ENCODE data around the gene PRX.
A peak's percentile ranks its signal among the peaks of the same experiment; 100 is the strongest.

Gene PRX

DNA sequence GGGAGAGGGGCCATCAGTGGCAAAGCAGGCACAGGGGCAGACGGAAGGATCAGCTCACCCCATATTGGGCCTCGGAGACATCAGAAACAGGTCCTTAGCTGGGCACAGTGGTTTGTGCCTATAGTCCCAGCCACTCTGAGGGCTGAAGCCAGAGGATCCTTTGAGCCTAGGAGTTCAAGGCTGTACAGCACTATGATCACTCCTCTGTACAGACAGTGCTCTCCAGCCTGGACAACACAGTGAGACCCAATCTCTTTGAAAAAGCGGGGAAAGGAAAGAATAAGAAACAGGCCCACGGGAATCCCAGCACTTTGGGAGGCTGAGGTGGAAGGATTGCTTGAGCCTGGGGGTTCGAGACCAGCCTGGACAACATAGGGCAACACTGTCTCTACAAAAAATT lies 6.6 kb upstream of the PRX start:
- no peak for DNase-seq (ENCODE audit: low read depth in 2 of 2)
- no peak overlapping the region for H3K4me3 ChIP-seq (replicated peaks in 1 of 2; ENCODE audit: low read depth in 2 of 2, low read length in 2 of 2)

DNA sequence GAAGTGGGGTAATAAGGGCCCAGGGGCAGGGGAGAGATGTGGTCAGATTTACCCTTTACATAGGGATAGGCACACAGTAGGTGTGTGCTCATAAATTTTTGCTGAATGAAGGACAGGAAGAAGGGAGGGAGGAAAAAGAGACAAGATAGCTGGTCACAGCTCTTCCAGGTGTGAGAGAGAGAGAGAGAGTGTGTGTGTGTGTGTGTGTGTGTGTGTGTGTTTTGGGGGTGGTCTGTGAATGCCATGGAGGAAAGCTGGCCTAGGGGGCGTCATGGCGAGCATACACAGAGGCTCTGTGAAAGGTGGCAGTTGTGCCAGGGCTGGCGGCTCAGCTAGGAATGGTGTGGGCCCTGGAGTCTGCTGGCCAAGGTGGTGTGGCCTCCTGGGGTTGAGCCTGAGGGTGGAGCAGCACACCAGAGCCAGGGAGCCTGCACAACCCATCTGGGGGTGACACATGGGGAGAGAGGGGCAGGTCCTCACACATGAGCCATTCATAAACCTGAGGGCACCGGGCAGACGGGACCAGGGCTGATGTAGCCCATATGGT lies 6.0 kb upstream of the PRX start:
- H3K4me3 ChIP-seq (replicated peaks in 1 of 2; ENCODE audit: low read depth in 2 of 2, low read length in 2 of 2) = no peak overlapping the region
- DNase-seq (ENCODE audit: low read depth in 2 of 2) = no peak
- TF ChIP-seq, protein P1, sequence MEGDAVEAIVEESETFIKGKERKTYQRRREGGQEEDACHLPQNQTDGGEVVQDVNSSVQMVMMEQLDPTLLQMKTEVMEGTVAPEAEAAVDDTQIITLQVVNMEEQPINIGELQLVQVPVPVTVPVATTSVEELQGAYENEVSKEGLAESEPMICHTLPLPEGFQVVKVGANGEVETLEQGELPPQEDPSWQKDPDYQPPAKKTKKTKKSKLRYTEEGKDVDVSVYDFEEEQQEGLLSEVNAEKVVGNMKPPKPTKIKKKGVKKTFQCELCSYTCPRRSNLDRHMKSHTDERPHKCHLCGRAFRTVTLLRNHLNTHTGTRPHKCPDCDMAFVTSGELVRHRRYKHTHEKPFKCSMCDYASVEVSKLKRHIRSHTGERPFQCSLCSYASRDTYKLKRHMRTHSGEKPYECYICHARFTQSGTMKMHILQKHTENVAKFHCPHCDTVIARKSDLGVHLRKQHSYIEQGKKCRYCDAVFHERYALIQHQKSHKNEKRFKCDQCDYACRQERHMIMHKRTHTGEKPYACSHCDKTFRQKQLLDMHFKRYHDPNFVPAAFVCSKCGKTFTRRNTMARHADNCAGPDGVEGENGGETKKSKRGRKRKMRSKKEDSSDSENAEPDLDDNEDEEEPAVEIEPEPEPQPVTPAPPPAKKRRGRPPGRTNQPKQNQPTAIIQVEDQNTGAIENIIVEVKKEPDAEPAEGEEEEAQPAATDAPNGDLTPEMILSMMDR (IDR thresholded peaks at IDR 0.05; ENCODE audit: low read depth, low read length) = no peak

More for the DNA sequence above, 6.6 kb upstream of the PRX start:
- TF ChIP-seq, protein P1 (IDR thresholded peaks at IDR 0.05; ENCODE audit: low read depth, low read length) = no peak

DNA sequence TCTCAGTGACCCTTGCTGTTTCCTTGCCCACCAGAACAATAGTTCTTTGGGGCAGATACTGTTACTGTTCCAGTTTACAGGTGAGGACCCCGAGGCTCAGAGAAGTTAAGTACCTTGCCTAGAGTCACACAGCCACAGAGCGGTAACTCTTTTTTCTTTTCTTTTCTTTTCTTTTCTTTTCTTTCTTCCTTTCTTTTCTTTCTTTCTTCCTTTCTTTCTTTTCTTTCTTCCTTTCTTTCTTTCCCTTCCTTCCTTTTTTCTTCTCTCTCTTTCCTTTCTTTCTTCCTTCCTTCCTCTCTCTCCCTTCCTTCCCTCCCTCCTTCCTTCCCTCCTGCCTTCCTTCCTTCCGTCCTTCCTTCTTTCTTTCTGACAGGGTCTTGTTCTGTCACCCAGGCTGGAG lies 4.9 kb upstream of the PRX start:
- TF ChIP-seq, protein P1 (IDR thresholded peaks at IDR 0.05; ENCODE audit: low read depth, low read length) = no peak
- H3K4me3 ChIP-seq (replicated peaks in 1 of 2; ENCODE audit: low read depth in 2 of 2, low read length in 2 of 2) = no peak overlapping the region
- no peak for DNase-seq (ENCODE audit: low read depth in 2 of 2)

DNA sequence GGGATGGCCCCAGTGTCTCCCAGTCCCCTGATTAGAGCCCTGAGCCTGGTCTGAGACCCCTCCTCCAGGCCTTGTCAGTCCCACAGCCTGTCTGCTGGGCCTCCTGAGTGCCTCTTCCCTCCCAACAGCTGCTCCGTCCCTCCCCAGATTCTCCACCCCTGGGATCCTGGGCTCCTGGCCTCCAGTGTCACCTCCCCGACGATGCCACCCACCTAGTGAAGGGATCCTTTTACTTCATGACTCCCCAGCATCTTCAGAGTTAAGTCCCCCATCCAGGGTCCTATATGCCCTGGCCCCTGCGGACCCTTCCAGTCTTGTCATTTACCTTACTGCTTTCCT lies 4.4 kb upstream of the PRX start:
- TF ChIP-seq, protein P1 (IDR thresholded peaks at IDR 0.05; ENCODE audit: low read depth, low read length) = no peak
- H3K4me3 ChIP-seq (replicated peaks in 1 of 2; ENCODE audit: low read depth in 2 of 2, low read length in 2 of 2) = no peak overlapping the region
- DNase-seq (ENCODE audit: low read depth in 2 of 2) = no peak

DNA sequence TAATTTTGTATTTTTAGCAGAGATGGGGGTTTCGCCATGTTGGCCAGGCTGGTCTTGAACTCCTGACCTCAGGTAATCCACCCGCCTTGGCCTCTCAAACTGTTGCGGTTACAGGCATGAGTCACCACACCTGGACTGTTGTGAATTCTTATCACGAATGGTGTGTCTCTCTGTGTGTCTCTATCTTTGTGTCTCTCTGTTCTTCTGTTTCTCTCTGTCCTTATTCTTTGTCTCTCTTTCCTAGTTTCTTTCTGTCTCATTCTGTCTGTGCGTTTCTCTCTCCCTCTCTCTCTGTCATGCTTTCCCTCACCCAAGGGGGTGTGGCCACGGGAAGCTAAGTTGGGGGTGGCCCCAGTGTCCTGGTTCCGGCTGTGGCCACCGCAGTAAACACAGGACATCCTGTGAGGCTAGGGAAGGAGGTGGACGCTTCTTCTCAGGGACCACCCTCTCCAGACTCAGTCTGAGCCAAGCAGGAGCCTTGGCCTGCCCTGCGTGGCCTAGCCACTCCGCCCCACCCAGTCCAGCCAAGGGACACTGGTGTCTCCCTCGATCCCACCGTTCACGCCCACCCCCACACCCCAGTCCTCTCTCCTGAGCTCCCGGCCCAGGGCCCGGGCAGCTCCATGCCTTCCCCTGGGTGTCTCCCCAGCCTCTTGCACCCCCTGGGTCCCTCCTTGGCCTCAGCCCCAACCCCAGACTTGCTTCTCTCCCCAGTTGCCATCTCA lies 3.9 kb upstream of the PRX start:
- TF ChIP-seq, protein P1 (IDR thresholded peaks at IDR 0.05; ENCODE audit: low read depth, low read length) = no peak
- H3K4me3 ChIP-seq (replicated peaks in 1 of 2; ENCODE audit: low read depth in 2 of 2, low read length in 2 of 2) = no peak overlapping the region
- peak; percentile 22 to 27 for DNase-seq (ENCODE audit: low read depth in 2 of 2)

DNA sequence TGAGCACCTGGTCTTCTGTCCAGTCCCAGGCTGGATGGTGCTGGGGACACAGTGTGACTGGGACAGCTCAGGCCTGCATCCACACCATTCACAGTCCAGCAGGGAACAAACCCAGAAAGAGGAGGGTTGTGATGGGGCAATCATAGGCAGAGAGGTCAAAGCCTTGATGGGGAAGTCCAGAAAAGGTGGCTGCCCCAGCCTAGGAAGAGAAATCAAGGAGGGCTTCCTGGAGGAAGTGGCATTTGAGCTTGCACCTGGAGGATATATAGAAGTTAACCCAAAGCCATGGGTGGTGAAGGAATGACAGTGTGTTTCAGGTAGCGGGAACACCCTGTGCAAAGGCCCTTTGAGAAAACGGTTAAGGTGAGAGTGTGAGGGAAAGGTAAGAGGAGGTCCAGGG lies 2.6 kb upstream of the PRX start:
- TF ChIP-seq, protein P1 (IDR thresholded peaks at IDR 0.05; ENCODE audit: low read depth, low read length) = no peak
- no peak overlapping the region for H3K4me3 ChIP-seq (replicated peaks in 1 of 2; ENCODE audit: low read depth in 2 of 2, low read length in 2 of 2)
- no peak for DNase-seq (ENCODE audit: low read depth in 2 of 2)

All from cardiac fibroblast (primary cell).